Skeletal muscle satellite cell (primary cell): ENCODE measurements around the gene FAM118A.
"Not testable (repeated sequence)": the region's sequence is repeated elsewhere in the genome, so short reads cannot be mapped to it uniquely, and the experiment has no call there.

Source experiments
- H3K27me3 ChIP-seq: 2 replicates; pipeline ENCODE4 v1.7.0; 2013; ENCODE audit warnings: low read length; ENCODE audit not compliant: control insufficient read depth, insufficient read depth
- H3K36me3 ChIP-seq: 2 replicates; pipeline ENCODE4 v1.7.0; 2013; ENCODE audit warnings: mild to moderate bottlenecking, control low read depth, low read length; ENCODE audit not compliant: insufficient read depth
- H3K4me1 ChIP-seq: 2 replicates; pipeline ENCODE4 v1.7.0; 2013; ENCODE audit warnings: low read length; ENCODE audit not compliant: control insufficient read depth, insufficient read depth
- H3K4me2 ChIP-seq: 2 replicates; pipeline ENCODE4 v1.7.0; 2013; ENCODE audit warnings: mild to moderate bottlenecking, low read length
- H3K4me3 ChIP-seq: 2 replicates; pipeline ENCODE4 v1.7.0; 2013; ENCODE audit warnings: low read length
- H3K9ac ChIP-seq: 2 replicates; pipeline ENCODE4 v1.7.0; 2013; ENCODE audit warnings: mild to moderate bottlenecking, low read depth, low read length, moderate library complexity
- H3K9me3 ChIP-seq: replicated peaks from 2 replicates; pipeline ENCODE4 v1.7.0; 2013; ENCODE audit warnings: mild to moderate bottlenecking, control low read depth, low read length

The FAM118A gene

DNA sequence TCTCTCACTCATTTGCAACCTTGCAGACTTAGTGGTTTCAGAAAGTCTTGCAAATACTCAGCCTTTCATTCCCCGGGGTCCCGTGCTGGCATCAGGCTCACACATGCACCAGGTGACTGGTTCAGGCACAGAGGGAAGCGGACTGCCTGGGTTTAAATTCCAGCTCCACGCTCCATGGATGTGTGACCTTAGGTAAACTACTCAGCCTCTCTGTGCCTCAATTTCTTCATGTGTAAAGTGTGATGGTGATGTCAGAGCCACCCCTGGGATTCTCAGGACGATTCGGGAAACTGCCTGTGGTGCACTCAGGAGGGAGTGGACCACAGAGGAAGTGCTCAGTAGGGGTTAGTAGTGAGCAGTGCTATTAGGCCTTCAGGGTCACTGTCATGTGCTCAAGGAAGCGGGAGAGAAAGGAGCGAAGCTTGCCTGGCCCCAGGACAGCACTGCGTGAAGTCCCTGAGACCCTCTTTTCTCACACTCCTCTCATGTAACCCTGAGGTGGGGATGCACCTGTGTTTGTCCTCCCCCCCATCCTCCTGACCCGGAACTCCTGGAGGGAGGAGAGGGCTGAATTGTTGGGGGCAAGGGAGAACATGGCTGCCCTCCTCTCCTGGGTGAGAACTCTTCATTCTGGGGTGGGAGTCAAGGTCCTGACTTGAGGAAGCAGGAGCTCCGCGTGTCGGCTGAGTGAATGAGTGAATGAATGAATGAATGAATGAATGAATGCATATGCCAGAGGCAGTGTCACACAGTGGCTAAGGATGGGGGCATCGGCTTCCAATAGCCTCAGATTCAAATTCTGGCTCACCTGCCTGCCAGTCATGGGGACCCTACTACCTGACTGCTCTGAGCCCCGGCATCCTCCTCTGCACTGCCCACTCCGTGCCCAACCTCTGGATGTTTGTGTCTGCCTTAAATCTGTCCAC, 39.4 kb upstream of the FAM118A start:
- Histone ChIP-seq H3K27me3 (peaks cover 43% of the 10 kb centered on the region), H3K36me3 (no peaks in the 10 kb centered on the region), H3K9me3 (no peaks in the 10 kb centered on the region), H3K4me3 (no peak overlapping the region), H3K4me1 (peaks cover 9% of the 10 kb centered on the region), H3K9ac (no peak overlapping the region), H3K4me2 (no peak overlapping the region)

- no peaks in the 10 kb centered on the region for H3K9me3 ChIP-seq
Measured at GRCh38 chr22:45271667-45272201, 38.0 kb upstream of the FAM118A start.

GRCh38 chr22:45272498-45272897, 37.2 kb upstream of the FAM118A start:
- Histone ChIP-seq H3K36me3 (no peaks in the 10 kb centered on the region), H3K4me1 (peaks cover 9% of the 10 kb centered on the region), H3K9ac (no peak overlapping the region), H3K9me3 (no peaks in the 10 kb centered on the region), H3K4me2 (no peak overlapping the region), H3K4me3 (no peak overlapping the region), H3K27me3 (peaks cover 46% of the 10 kb centered on the region)

More at GRCh38 chr22:45271667-45272201, 38.0 kb upstream of the FAM118A start:
- no peaks in the 10 kb centered on the region for H3K36me3 ChIP-seq
- H3K9ac ChIP-seq: no peak overlapping the region
- H3K4me2 ChIP-seq: no peak overlapping the region
- peaks cover 9% of the 10 kb centered on the region for H3K4me1 ChIP-seq
- peaks cover 46% of the 10 kb centered on the region for H3K27me3 ChIP-seq
- no peak overlapping the region for H3K4me3 ChIP-seq

GRCh38 chr22:45273452-45274075, 36.2 kb upstream of the FAM118A start:
- Histone ChIP-seq H3K9me3 (no peaks in the 10 kb centered on the region), H3K4me1 (peaks cover 9% of the 10 kb centered on the region), H3K4me3 (no peak overlapping the region), H3K27me3 (peaks cover 46% of the 10 kb centered on the region), H3K36me3 (no peaks in the 10 kb centered on the region), H3K4me2 (no peak overlapping the region), H3K9ac (no peak overlapping the region)

- no peaks in the 10 kb centered on the region for H3K9me3 ChIP-seq
- no peaks in the 10 kb centered on the region for H3K36me3 ChIP-seq
- no peak overlapping the region for H3K4me3 ChIP-seq
- no peak overlapping the region for H3K4me2 ChIP-seq
- H3K4me1 ChIP-seq: no peaks in the 10 kb centered on the region
- no peak overlapping the region for H3K9ac ChIP-seq
- peaks cover 28% of the 10 kb centered on the region for H3K27me3 ChIP-seq
Measured at GRCh38 chr22:45276507-45277105, 33.1 kb upstream of the FAM118A start.

DNA sequence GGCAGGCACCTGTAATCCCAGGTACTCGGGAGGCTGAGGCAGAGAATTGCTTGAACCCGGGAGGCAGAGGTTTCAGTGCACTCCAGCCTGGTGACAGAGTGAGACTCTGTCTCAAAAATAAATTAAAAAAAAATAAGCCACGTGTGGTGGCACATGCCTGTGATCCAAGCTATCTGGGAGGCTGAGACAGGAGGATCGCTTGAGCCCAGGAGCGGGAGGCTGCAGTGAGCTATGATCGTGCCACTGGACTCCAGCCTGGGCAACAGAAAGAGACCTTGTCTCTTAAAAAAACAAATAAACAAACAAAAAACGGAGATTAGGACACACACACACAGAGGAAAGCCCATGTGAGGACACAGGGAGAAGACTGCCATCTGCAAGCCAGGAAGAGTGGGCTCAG, 32.0 kb upstream of the FAM118A start:
- not testable (repeated sequence) for H3K36me3 ChIP-seq, H3K4me2 ChIP-seq, H3K4me3 ChIP-seq, H3K9me3 ChIP-seq, H3K4me1 ChIP-seq, H3K9ac ChIP-seq
- H3K27me3 ChIP-seq: peaks cover 26% of the 10 kb centered on the region

DNA sequence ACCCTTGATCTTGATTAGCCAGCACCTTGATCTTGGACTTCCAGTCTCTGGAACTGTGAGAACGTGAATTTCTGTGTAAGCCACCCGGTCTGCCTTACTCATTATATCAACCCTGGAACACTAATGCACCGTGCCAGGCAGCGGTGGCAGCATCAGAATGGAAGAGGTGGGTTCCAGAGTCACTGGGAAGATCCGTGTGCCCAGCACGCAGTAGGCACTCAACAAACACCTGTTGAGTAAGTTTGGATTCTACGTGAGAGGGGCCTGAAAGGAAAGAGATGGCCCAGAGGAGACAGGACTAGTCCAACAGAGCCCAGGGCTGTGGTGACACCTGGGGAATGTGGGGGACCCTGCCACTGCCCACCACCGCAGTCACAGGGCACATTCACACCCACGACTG, 31.6 kb upstream of the FAM118A start:
- H3K36me3 ChIP-seq: no peaks in the 10 kb centered on the region
- peaks cover 26% of the 10 kb centered on the region for H3K27me3 ChIP-seq
- no peak overlapping the region for H3K4me2 ChIP-seq
- H3K9me3 ChIP-seq: no peaks in the 10 kb centered on the region
- H3K4me3 ChIP-seq: no peak overlapping the region
- H3K9ac ChIP-seq: no peak overlapping the region
- no peaks in the 10 kb centered on the region for H3K4me1 ChIP-seq

GRCh38 chr22:45280587-45280980, 29.1 kb upstream of the FAM118A start:
- peaks cover 35% of the 10 kb centered on the region for H3K27me3 ChIP-seq
- H3K9me3 ChIP-seq: no peaks in the 10 kb centered on the region
- no peaks in the 10 kb centered on the region for H3K36me3 ChIP-seq
- H3K4me1 ChIP-seq: no peaks in the 10 kb centered on the region
- no peak overlapping the region for H3K4me3 ChIP-seq
- H3K9ac ChIP-seq: no peak overlapping the region
- H3K4me2 ChIP-seq: no peak overlapping the region

- no peak overlapping the region for H3K9ac ChIP-seq
- H3K4me3 ChIP-seq: no peak overlapping the region
- H3K27me3 ChIP-seq: peaks cover 38% of the 10 kb centered on the region
- no peaks in the 10 kb centered on the region for H3K36me3 ChIP-seq
- H3K4me1 ChIP-seq: no peaks in the 10 kb centered on the region
- no peak overlapping the region for H3K4me2 ChIP-seq
- H3K9me3 ChIP-seq: no peaks in the 10 kb centered on the region
Measured at GRCh38 chr22:45281010-45281409, 28.7 kb upstream of the FAM118A start.

- no peaks in the 10 kb centered on the region for H3K4me1 ChIP-seq
- H3K36me3 ChIP-seq: no peaks in the 10 kb centered on the region
- no peaks in the 10 kb centered on the region for H3K9me3 ChIP-seq
- peak within 1 kb of the TSS; percentile 61 for H3K4me2 ChIP-seq
- H3K4me3 ChIP-seq: peak within 1 kb of the TSS; percentile 43
- no peak within 1 kb of the TSS for H3K9ac ChIP-seq
- peaks cover 50% of the 10 kb centered on the region for H3K27me3 ChIP-seq
Measured at GRCh38 chr22:45284705-45285262, 24.9 kb upstream of the FAM118A start, which contains the start of gene UPK3A. UPK3A (plus strand) TSS chr22:45284949; CDS start chr22:45285014, 65 bp downstream.
